Endodermal cell (in vitro differentiated cells): ENCODE results near the gene SLMAP. TPM values are rescaled to one million over a fixed set of nuclear protein-coding genes. Genes with fewer than 3 reads are reported as not detected.

Experiments
- DNase-seq: peaks from one replicate; pipeline ENCODE4 v3.0.0-alpha.2; 2017
- H3K27ac ChIP-seq: 2 replicates; pipeline ENCODE4 v1.5.1; 2013; ENCODE audit warnings: mild to moderate bottlenecking, low read depth, low read length, moderate library complexity
- H3K27me3 ChIP-seq: 2 replicates; pipeline ENCODE4 v1.6.1; 2013; ENCODE audit warnings: mild to moderate bottlenecking, low read length, moderate library complexity; ENCODE audit not compliant: insufficient read depth, control insufficient read depth, poor library complexity, severe bottlenecking
- H3K36me3 ChIP-seq: 2 replicates; pipeline ENCODE4 v1.7.0; 2013; ENCODE audit warnings: mild to moderate bottlenecking, low read length, moderate library complexity; ENCODE audit not compliant: control insufficient read depth, insufficient read depth
- H3K4me1 ChIP-seq: one replicate; pipeline ENCODE4 v1.7.0; 2013; ENCODE audit warnings: low read length; ENCODE audit not compliant: control insufficient read depth, insufficient read depth
- H3K4me3 ChIP-seq: 2 replicates; pipeline ENCODE4 v1.5.1; 2013; ENCODE audit warnings: mild to moderate bottlenecking, low read length, moderate library complexity
- H3K9ac ChIP-seq: 2 replicates; pipeline ENCODE4 v1.6.1; 2013; ENCODE audit warnings: mild to moderate bottlenecking, low read length, moderate library complexity; ENCODE audit not compliant: poor library complexity, severe bottlenecking; ENCODE audit errors: extremely low read depth
- H3K9me3 ChIP-seq: 2 replicates; pipeline ENCODE4 v1.6.1; 2013; ENCODE audit warnings: mild to moderate bottlenecking, low read length, moderate library complexity; ENCODE audit not compliant: control insufficient read depth
- H3K27ac Mint-ChIP-seq: 2 replicates; pipeline ENCODE4 v1.8.0; 2020; ENCODE audit warnings: mixed read lengths
- H3K27me3 Mint-ChIP-seq: 2 replicates; pipeline ENCODE4 v1.8.0; 2021; ENCODE audit warnings: mild to moderate bottlenecking, mixed read lengths; ENCODE audit not compliant: insufficient read depth
- H3K36me3 Mint-ChIP-seq: 2 replicates; pipeline ENCODE4 v1.8.0; 2020; ENCODE audit warnings: low read depth, mixed read lengths
- H3K4me1 Mint-ChIP-seq: 2 replicates; pipeline ENCODE4 v1.8.0; 2020; ENCODE audit warnings: mixed read lengths
- H3K4me3 Mint-ChIP-seq: 2 replicates; pipeline ENCODE4 v1.8.0; 2020; ENCODE audit warnings: mild to moderate bottlenecking, moderate library complexity, mixed read lengths
- H3K9me3 Mint-ChIP-seq: 2 replicates; pipeline ENCODE4 v1.8.0; 2020; ENCODE audit warnings: mild to moderate bottlenecking, mixed read lengths
- WGBS, 2 experiments: methylation state at CpG; one replicate each; pipeline versions ENCODE4 v1.1.5 to v1.1.7; 2013; ENCODE audit warnings: missing lambda C conversion rate in 2 of 2, mixed read lengths in 1 of 2; ENCODE audit not compliant: insufficient coverage in 1 of 2, insufficient read length in 1 of 2; 5-methylcytosine and 5-hydroxymethylcytosine counted together
- total RNA-seq, 2 donors: library from RNA; stranded (reverse); fragmentation: NEBNext Ultra II Directional in 1 of 2; extraction: Animal tissue kit (Norgen Biotek cat#: 25700) in 1 of 2; gene quantifications; 2 replicates in 1 of 2; 3 replicates in 1 of 2; pipeline ENCODE4 v1.2.1, GENCODE V29; 2021
- TF ChIP-seq, protein P1 (sequence below): fragments of 200-600 bp; sonication (generic); conservative IDR thresholded peaks from 2 replicates; pipeline ENCODE4 v1.5.0; 2021; ENCODE audit warnings: antibody characterized with exemption, mild to moderate bottlenecking

Gene SLMAP
- total RNA-seq, 2 donors from 2014 or later: 64.8 to 65.7 TPM

DNA sequence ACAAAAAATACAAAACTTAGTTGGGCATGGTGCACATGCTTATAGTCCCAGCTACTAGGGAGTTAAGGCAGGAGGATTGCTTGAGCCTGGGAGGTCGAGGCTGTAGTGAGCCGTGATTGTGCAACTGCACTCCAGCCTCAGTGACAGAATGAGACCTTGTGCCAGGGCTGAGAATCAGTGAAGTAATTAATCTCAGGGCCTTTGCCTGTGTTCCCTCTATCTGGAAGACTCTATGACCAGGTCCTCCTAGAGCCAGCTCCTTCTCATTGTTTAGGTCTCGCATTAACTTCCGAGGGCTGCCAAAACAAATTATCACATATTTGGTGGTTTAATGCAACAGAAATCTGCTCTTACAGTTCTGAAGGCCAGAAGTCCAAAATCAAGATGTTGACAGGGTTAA, 210.7 kb downstream of the SLMAP start:
- peaks cover 4% of the 10 kb centered on the region for H3K4me1 ChIP-seq
- Mint-ChIP-seq H3K36me3 (no peaks in the 10 kb centered on the region), H3K9me3 (no peaks in the 10 kb centered on the region), H3K4me1 (peaks cover 14% of the 10 kb centered on the region), H3K4me3 (no peak overlapping the region), H3K27ac (no peak overlapping the region), H3K27me3 (no peaks in the 10 kb centered on the region)
- no peak overlapping the region for H3K27ac ChIP-seq
- DNase-seq: no peak
- no peaks in the 10 kb centered on the region for H3K27me3 ChIP-seq
- no peaks in the 10 kb centered on the region for H3K36me3 ChIP-seq
- H3K9ac ChIP-seq: no peak overlapping the region
- no peak overlapping the region for H3K4me3 ChIP-seq
- WGBS, 2 experiments: 68 to 70% methylated on average over 4 of the region's 4 CpGs
- no peaks in the 10 kb centered on the region for H3K9me3 ChIP-seq
- TF ChIP-seq, protein P1, sequence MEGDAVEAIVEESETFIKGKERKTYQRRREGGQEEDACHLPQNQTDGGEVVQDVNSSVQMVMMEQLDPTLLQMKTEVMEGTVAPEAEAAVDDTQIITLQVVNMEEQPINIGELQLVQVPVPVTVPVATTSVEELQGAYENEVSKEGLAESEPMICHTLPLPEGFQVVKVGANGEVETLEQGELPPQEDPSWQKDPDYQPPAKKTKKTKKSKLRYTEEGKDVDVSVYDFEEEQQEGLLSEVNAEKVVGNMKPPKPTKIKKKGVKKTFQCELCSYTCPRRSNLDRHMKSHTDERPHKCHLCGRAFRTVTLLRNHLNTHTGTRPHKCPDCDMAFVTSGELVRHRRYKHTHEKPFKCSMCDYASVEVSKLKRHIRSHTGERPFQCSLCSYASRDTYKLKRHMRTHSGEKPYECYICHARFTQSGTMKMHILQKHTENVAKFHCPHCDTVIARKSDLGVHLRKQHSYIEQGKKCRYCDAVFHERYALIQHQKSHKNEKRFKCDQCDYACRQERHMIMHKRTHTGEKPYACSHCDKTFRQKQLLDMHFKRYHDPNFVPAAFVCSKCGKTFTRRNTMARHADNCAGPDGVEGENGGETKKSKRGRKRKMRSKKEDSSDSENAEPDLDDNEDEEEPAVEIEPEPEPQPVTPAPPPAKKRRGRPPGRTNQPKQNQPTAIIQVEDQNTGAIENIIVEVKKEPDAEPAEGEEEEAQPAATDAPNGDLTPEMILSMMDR: no peak

DNA sequence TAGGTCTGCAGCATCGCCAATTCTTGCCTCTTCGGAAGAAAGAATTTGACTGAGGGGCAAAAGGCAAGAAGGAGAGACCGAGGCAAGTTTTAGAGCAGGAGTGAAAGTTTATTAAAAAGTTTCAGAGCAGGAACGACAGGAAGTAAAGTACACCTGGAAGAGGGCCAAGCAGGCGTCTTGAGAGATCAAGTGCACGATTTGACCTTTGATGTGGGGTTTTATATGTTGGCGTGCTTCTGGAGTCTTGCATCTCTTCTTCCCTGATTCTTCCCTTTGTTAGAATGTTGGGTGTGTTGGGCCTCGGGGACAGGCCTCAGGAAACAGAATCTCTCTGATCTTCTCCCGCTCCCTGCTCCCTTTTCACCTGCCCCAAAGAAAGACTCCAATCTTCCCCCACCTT, 211.5 kb downstream of the SLMAP start:
- no peak overlapping the region for H3K4me3 Mint-ChIP-seq
- no peak for DNase-seq
- Histone ChIP-seq H3K4me3 (no peak overlapping the region), H3K4me1 (peaks cover 6% of the 10 kb centered on the region), H3K9ac (no peak overlapping the region), H3K9me3 (no peaks in the 10 kb centered on the region), H3K27ac (no peak overlapping the region), H3K36me3 (no peaks in the 10 kb centered on the region), H3K27me3 (no peaks in the 10 kb centered on the region)
- no peaks in the 10 kb centered on the region for H3K9me3 Mint-ChIP-seq
- WGBS, 2 experiments: 98% methylated on average over 6 to 9 of the region's 9 CpGs
- TF ChIP-seq, protein P1: no peak
- H3K4me1 Mint-ChIP-seq: peaks cover 21% of the 10 kb centered on the region
- no peaks in the 10 kb centered on the region for H3K36me3 Mint-ChIP-seq
- H3K27ac Mint-ChIP-seq: no peak overlapping the region
- no peaks in the 10 kb centered on the region for H3K27me3 Mint-ChIP-seq

DNA sequence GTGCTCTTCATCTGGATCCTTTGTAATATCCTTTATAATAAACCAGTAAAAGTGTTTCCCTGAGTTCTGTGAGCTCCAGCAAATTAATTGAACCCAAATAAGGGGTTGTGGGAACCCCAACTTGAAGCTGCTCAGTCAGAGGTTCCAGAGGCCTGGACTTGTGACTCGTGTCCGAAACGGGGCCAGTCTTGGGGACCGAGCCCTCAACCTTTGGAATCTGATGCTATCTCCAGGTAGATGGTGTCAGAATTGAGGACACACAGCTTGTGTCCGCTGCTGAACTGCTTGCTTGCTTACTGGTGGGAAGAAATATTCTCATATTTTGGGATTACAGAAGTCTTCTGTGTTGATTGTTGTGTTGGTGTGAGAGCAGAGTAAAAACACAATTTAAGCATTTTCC, 212.4 kb downstream of the SLMAP start:
- no peaks in the 10 kb centered on the region for H3K9me3 ChIP-seq
- H3K27ac ChIP-seq: no peak overlapping the region
- H3K27me3 Mint-ChIP-seq: no peaks in the 10 kb centered on the region
- no peak overlapping the region for H3K9ac ChIP-seq
- peaks cover 6% of the 10 kb centered on the region for H3K4me1 ChIP-seq
- H3K27me3 ChIP-seq: no peaks in the 10 kb centered on the region
- no peak overlapping the region for H3K4me3 ChIP-seq
- TF ChIP-seq, protein P1: no peak
- H3K36me3 Mint-ChIP-seq: no peaks in the 10 kb centered on the region
- no peak for DNase-seq
- no peak overlapping the region for H3K4me3 Mint-ChIP-seq
- WGBS, 2 experiments: 92 to 98% methylated on average over 5 of the region's 5 CpGs
- no peaks in the 10 kb centered on the region for H3K9me3 Mint-ChIP-seq
- H3K4me1 Mint-ChIP-seq: peaks cover 24% of the 10 kb centered on the region
- H3K27ac Mint-ChIP-seq: no peak overlapping the region
- no peaks in the 10 kb centered on the region for H3K36me3 ChIP-seq
